GM15510 (cell line): Measurements from ENCODE around the gene ERICH6B.

Experiments
- POLR2A ChIP-seq: IDR thresholded peaks from 3 replicates; pipeline ENCODE4 v1.6.1; 2011; ENCODE audit warnings: borderline replicate concordance; ENCODE audit not compliant: insufficient read length; ENCODE audit errors: extremely low read depth

Gene ERICH6B

GRCh38 chr13:45496942-45497341 lies 118.6 kb downstream of the ERICH6B start:
- TF ChIP-seq POLR2A, result no peak

- no peak for TF ChIP-seq POLR2A
Observed at GRCh38 chr13:45492538-45492937, 123.0 kb downstream of the ERICH6B start.
